Endothelial cell of umbilical vein (primary cell): ENCODE measurements around the gene PSAP. TPM values are rescaled to one million over a fixed set of nuclear protein-coding genes. Genes with fewer than 3 reads are reported as not detected.

Experiments used
- BruUV-seq: library from RNA; stranded (reverse); fragments of 400-500 nt; replicated peaks from 2 replicates; lab custom pipeline; 2021; lab: Mats Ljungman, UMichigan
- CTCF ChIA-PET: fragments of 300-600, 350-600 bp; sonication (Branson Sonifier 250); formaldehyde crosslinking; loops from one replicate; lab custom pipeline; 2021; ENCODE audit warnings: antibody characterized with exemption, inconsistent platforms; lab: Charles Lee
- POLR2A ChIA-PET: fragments of 300-600, 350-600 bp; sonication (Branson Sonifier 250); formaldehyde crosslinking; loops from one replicate; lab custom pipeline; 2021; ENCODE audit warnings: antibody characterized with exemption, inconsistent platforms; lab: Charles Lee
- DNase-seq: peaks from one replicate; pipeline ENCODE4 v3.0.0-alpha.2; 2011; ENCODE audit warnings: low read depth, low spot score
- FAIRE-seq: peaks from 2 replicates; lab custom pipeline; 2011; peaks lifted over from hg19 to GRCh38; lab: Jason Lieb, UNC
- H2AFZ ChIP-seq: 2 replicates; pipeline ENCODE4 v1.6.0; 2012; ENCODE audit warnings: low read depth, low read length, control low read depth, inconsistent platforms
- H3K27ac ChIP-seq: 2 replicates; pipeline ENCODE4 v1.5.1; 2011; ENCODE audit warnings: low read depth, mild to moderate bottlenecking, control low read depth, low read length, moderate library complexity; ENCODE audit not compliant: insufficient read depth
- H3K27me3 ChIP-seq, 2 experiments: 2 replicates each; pipeline versions ENCODE4 v1.6.0 to v1.6.1; 2011; ENCODE audit warnings: low read length in 2 of 2, mixed read lengths in 1 of 2; ENCODE audit not compliant: control insufficient read depth in 2 of 2, insufficient read depth in 2 of 2
- H3K36me3 ChIP-seq, 2 experiments: 2 replicates in 1 of 2; 3 replicates in 1 of 2; pipeline ENCODE4 v1.5.1; 2011; ENCODE audit warnings: low read length in 2 of 2, mild to moderate bottlenecking in 1 of 2, moderate library complexity in 1 of 2; ENCODE audit not compliant: control insufficient read depth in 2 of 2, insufficient read depth in 2 of 2; ENCODE audit errors: extremely low read depth in 1 of 2
- H3K4me1 ChIP-seq: 3 replicates; pipeline ENCODE4 v1.5.1; 2011; ENCODE audit warnings: mild to moderate bottlenecking, low read length; ENCODE audit not compliant: control insufficient read depth, insufficient read depth; ENCODE audit errors: extremely low read depth
- H3K4me2 ChIP-seq: 2 replicates; pipeline ENCODE4 v1.6.1; 2011; ENCODE audit warnings: low read length, control low read depth, mixed read lengths; ENCODE audit not compliant: insufficient read depth
- H3K4me3 ChIP-seq, 3 experiments: fragments of 200-600 bp in 1 of 3; sonication (generic), shearing (Covaris generic) in 1 of 3; replicated peaks in 1 of 3; 2 replicates each; pipeline ENCODE4 v1.5.1; 2011 to 2016; ENCODE audit warnings: control low read depth in 3 of 3, low read length in 3 of 3, mild to moderate bottlenecking in 2 of 3, inconsistent platforms in 1 of 3, low read depth in 1 of 3, moderate library complexity in 1 of 3; ENCODE audit not compliant: insufficient read depth in 1 of 3
- H3K79me2 ChIP-seq: 2 replicates; pipeline ENCODE4 v1.6.0; 2012; ENCODE audit warnings: low read length, inconsistent platforms; ENCODE audit not compliant: control insufficient read depth, insufficient read depth
- H3K9ac ChIP-seq: replicated peaks from 2 replicates; pipeline ENCODE3; 2011; ENCODE audit warnings: low read length, control low read depth; ENCODE audit not compliant: insufficient read depth; ENCODE audit errors: extremely low read depth
- H3K9me1 ChIP-seq: replicated peaks from 3 replicates; pipeline ENCODE4 v1.6.0; 2011; ENCODE audit warnings: mild to moderate bottlenecking, low read length; ENCODE audit not compliant: control insufficient read depth, insufficient read depth; ENCODE audit errors: extremely low read depth
- H3K9me3 ChIP-seq: replicated peaks from 2 replicates; pipeline ENCODE4 v1.5.1; 2012; ENCODE audit warnings: low read length, inconsistent platforms; ENCODE audit not compliant: control insufficient read depth, insufficient read depth
- H4K20me1 ChIP-seq: replicated peaks from 2 replicates; pipeline ENCODE3; 2011; ENCODE audit warnings: mild to moderate bottlenecking, low read length; ENCODE audit not compliant: control insufficient read depth, insufficient read depth; ENCODE audit errors: extremely low read depth
- EZH2 ChIP-seq: IDR thresholded peaks from 2 replicates; pipeline ENCODE4 v1.6.1; 2012; ENCODE audit warnings: borderline replicate concordance, low read depth, mild to moderate bottlenecking, moderate library complexity, low read length, inconsistent platforms; ENCODE audit not compliant: severe bottlenecking
- GATA2 ChIP-seq: IDR thresholded peaks from 2 replicates; pipeline ENCODE4 v1.7.0; 2011; ENCODE audit warnings: low read depth, mild to moderate bottlenecking, moderate library complexity, mixed read lengths, low read length; ENCODE audit not compliant: insufficient read length, insufficient read depth
- JUN ChIP-seq: IDR thresholded peaks from 2 replicates; pipeline ENCODE4 v1.6.1; 2011; ENCODE audit warnings: borderline replicate concordance, low read depth; ENCODE audit not compliant: insufficient read length, insufficient read depth
- POLR2A ChIP-seq: IDR thresholded peaks from 2 replicates; pipeline ENCODE4 v1.6.1; 2012; ENCODE audit warnings: low read depth, mild to moderate bottlenecking, control low read depth, low read length
- dilution Hi-C: fragments of 300-500 bp; cut with MboI; formaldehyde crosslinking; loops from one replicate; pipeline ENCODE4 v1.15.0; 2019; ENCODE audit warnings: low sequenced_read_pairs; ENCODE audit not compliant: extremely low pct_ligation_motif_present
- intact Hi-C: fragments of 100-400 bp; cut with micrococcal nuclease; formaldehyde crosslinking; loops from one replicate; pipeline ENCODE4 v1.10.0; 2022
- polyA plus RNA-seq, 4 experiments: library from polyadenylated mRNA; depleted of rRNA in 3 of 4; stranded (reverse) in 3 of 4; unstranded in 1 of 4; fragments of >200 nt; gene quantifications; 2 replicates each; pipeline versions ENCODE4 v1.2.1 to v1.2.3, GENCODE V29; 2011 to 2012; ENCODE audit warnings: missing spikeins in 1 of 4
- total RNA-seq: library from RNA; stranded (reverse); gene quantifications from 2 replicates; pipeline ENCODE4 v1.2.3, GENCODE V29; 2021
- TF ChIP-seq, protein P1 (sequence below): IDR thresholded peaks from 2 replicates; pipeline ENCODE4 v1.6.1; 2011; ENCODE audit not compliant: insufficient read depth, insufficient read length

PSAP gene
- total and polyA plus RNA-seq, 2 donors (not counting 3 experiments of a cell fraction or from before 2014, with no cell fraction given): 644 to 1,476 TPM

DNA sequence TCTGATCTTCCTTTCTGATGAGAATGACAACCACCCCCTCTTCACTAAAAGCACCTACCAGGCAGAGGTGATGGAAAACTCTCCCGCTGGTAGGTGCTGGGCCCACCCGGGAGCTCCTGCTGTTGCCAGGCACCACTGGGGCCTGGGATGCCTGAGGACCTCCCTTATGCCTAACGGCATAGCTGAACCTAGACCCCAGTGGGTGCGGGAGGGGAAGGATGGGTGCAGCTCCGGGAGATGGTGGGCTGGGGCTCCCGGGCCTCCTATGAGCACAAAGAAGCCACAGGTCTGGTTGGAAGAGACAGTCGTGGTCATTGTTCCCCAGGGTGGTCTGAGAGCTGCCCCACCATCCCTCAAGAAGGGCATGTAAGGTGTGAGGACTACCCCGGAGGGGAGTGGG, 62.1 kb downstream of the PSAP start:
- no peaks in the 10 kb centered on the region for H3K9me3 ChIP-seq
- intact Hi-C loops (no loop called here), dilution Hi-C loops (no loop called here)
- no peak overlapping the region for H3K4me2 ChIP-seq
- no peaks in the 10 kb centered on the region for H4K20me1 ChIP-seq
- DNase-seq (no peak), FAIRE-seq (no peak)
- no peak overlapping the region for H3K9ac ChIP-seq
- no peak overlapping the region for H3K27ac ChIP-seq
- no peak overlapping the region for H2AFZ ChIP-seq
- no peak overlapping the region for H3K4me3 ChIP-seq
- no TSS peak for BruUV-seq
- H3K36me3 ChIP-seq: no peaks in the 10 kb centered on the region
- no peaks in the 10 kb centered on the region for H3K9me1 ChIP-seq
- H3K79me2 ChIP-seq: no peaks in the 10 kb centered on the region
- H3K27me3 ChIP-seq: no peaks in the 10 kb centered on the region
- no peaks in the 10 kb centered on the region for H3K4me1 ChIP-seq
- ChIA-PET POLR2A (no interaction called here), CTCF (no interaction called here)
- TF ChIP-seq GATA2 (no peak), EZH2 (no peak), POLR2A (no peak)
- TF ChIP-seq, protein P1, sequence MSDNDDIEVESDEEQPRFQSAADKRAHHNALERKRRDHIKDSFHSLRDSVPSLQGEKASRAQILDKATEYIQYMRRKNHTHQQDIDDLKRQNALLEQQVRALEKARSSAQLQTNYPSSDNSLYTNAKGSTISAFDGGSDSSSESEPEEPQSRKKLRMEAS: no peak

DNA sequence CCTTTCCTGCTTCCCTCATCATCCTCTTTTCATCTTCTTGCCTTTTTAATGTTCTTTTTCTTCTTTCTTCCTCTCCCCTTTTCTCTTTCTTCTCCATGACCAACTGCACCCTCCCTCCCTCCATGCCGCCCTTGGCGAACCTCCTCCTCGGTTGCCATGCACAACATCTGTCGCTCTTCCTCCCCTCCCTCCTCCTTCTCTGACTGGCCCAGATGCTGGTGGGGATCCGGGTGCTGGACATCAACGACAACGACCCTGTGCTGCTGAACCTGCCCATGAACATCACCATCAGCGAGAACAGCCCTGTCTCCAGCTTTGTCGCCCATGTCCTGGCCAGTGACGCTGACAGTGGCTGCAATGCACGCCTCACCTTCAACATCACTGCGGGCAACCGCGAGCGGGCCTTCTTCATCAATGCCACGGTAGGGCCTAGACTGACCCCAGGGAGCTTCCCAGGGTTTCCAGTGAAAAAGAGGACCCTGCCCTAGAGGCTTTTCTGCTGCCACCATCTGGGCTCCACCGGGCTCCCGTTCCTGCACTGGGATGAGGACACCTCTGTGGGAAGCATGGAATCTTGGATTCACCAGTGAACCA, 66.3 kb downstream of the PSAP start:
- no peaks in the 10 kb centered on the region for H3K79me2 ChIP-seq
- dilution Hi-C loops (no loop called here), intact Hi-C loops (no loop called here)
- no peak overlapping the region for H3K9ac ChIP-seq
- H3K4me2 ChIP-seq: no peak overlapping the region
- H3K4me3 ChIP-seq: no peak overlapping the region
- CTCF ChIA-PET: interaction anchor here (3.5 kb wide), 1 partner anchor 11 kb away, joined by 21 read pairs; the partner anchor contains the start of gene VSIR
- TF ChIP-seq JUN: no peak
- no peaks in the 10 kb centered on the region for H3K36me3 ChIP-seq
- BruUV-seq: no TSS peak
- FAIRE-seq: no peak
- H4K20me1 ChIP-seq: no peaks in the 10 kb centered on the region
- H3K9me1 ChIP-seq: no peaks in the 10 kb centered on the region
- H2AFZ ChIP-seq: no peak overlapping the region
- no peak for DNase-seq
- H3K4me1 ChIP-seq: no peaks in the 10 kb centered on the region
- H3K27ac ChIP-seq: no peak overlapping the region
- H3K9me3 ChIP-seq: no peaks in the 10 kb centered on the region
- H3K27me3 ChIP-seq: no peaks in the 10 kb centered on the region
- POLR2A ChIA-PET: no interaction called here
